NB4 (cell line): ENCODE data around the gene DSE.

Source experiments
- DNase-seq: peaks from one replicate; pipeline ENCODE4 v3.0.0; 2010; ENCODE audit warnings: low read depth
- H3K4me3 ChIP-seq: one replicate; pipeline ENCODE4 v1.5.1; 2011; ENCODE audit warnings: mild to moderate bottlenecking, low read depth, low read length, moderate library complexity
- MAX ChIP-seq: IDR thresholded peaks from 2 replicates; pipeline ENCODE4 v1.6.1; 2011; ENCODE audit warnings: low read depth, low read length
- MYC ChIP-seq: IDR thresholded peaks from 2 replicates; pipeline ENCODE4 v1.6.1; 2011; ENCODE audit warnings: low read depth, low read length
- POLR2A ChIP-seq: IDR thresholded peaks from 2 replicates; pipeline ENCODE4 v1.6.1; 2011; ENCODE audit warnings: mild to moderate bottlenecking; ENCODE audit not compliant: insufficient read length; ENCODE audit errors: extremely low read depth
- TF ChIP-seq, protein P1 (sequence below): IDR thresholded peaks from one replicate; pipeline ENCODE4 v1.5.1; 2012; ENCODE audit warnings: low read depth, low read length

Gene DSE

DNA sequence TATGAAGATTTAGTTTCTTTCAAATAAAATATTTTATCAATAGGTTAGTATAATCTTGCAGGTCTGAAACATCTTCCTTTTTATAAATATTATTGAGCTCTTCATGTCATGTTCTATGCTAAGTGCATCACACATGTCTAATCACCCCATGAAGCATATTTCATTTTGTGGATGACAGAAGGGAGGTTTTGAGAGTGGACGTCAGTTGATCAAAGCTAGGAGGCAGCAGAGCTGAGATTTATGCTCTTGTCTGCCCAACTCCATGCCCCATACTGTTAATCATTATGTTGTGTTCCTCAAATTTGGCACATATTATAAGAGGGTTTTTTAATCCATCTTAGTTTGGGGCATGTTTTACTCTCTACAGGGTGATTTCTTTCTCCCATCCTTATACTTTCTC lies 22.7 kb downstream of the DSE start:
- DNase-seq = peak; percentile 24
- no peak overlapping the region for H3K4me3 ChIP-seq
- TF ChIP-seq POLR2A = no peak
- TF ChIP-seq, protein P1, sequence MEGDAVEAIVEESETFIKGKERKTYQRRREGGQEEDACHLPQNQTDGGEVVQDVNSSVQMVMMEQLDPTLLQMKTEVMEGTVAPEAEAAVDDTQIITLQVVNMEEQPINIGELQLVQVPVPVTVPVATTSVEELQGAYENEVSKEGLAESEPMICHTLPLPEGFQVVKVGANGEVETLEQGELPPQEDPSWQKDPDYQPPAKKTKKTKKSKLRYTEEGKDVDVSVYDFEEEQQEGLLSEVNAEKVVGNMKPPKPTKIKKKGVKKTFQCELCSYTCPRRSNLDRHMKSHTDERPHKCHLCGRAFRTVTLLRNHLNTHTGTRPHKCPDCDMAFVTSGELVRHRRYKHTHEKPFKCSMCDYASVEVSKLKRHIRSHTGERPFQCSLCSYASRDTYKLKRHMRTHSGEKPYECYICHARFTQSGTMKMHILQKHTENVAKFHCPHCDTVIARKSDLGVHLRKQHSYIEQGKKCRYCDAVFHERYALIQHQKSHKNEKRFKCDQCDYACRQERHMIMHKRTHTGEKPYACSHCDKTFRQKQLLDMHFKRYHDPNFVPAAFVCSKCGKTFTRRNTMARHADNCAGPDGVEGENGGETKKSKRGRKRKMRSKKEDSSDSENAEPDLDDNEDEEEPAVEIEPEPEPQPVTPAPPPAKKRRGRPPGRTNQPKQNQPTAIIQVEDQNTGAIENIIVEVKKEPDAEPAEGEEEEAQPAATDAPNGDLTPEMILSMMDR = no peak

- no peak for DNase-seq
- TF ChIP-seq, protein P1 = no peak
- no peak overlapping the region for H3K4me3 ChIP-seq
These were observed 24.9 kb downstream of the DSE start for GRCh38 chr6:116395647-116396046.

DNA sequence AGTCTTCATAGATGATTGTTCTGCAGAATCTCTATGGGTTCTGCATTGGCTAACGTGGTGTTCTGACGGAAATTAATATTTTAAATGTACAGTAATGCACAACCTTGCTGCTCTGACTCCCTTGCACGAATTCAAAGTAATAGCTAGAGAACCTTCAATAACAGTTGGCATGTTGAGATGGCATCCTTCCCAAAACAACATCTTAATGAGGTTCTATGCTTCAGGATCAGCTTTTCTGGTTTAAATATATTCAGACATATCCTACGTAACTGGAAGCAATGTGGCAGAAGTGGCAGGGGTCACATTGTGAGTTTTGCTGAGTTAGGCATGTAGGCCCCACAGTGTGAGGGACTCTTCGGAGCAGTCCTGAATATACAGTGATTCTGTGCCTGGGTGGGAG lies 25.7 kb downstream of the DSE start:
- no peak overlapping the region for H3K4me3 ChIP-seq
- no peak for TF ChIP-seq POLR2A
- TF ChIP-seq, protein P1 = no peak
- no peak for DNase-seq

- H3K4me3 ChIP-seq = no peak overlapping the region
- TF ChIP-seq POLR2A (no peak), MYC (no peak), MAX (no peak)
- TF ChIP-seq, protein P1 = no peak
- no peak for DNase-seq
These were observed 27.2 kb downstream of the DSE start for GRCh38 chr6:116397914-116398313.

DNA sequence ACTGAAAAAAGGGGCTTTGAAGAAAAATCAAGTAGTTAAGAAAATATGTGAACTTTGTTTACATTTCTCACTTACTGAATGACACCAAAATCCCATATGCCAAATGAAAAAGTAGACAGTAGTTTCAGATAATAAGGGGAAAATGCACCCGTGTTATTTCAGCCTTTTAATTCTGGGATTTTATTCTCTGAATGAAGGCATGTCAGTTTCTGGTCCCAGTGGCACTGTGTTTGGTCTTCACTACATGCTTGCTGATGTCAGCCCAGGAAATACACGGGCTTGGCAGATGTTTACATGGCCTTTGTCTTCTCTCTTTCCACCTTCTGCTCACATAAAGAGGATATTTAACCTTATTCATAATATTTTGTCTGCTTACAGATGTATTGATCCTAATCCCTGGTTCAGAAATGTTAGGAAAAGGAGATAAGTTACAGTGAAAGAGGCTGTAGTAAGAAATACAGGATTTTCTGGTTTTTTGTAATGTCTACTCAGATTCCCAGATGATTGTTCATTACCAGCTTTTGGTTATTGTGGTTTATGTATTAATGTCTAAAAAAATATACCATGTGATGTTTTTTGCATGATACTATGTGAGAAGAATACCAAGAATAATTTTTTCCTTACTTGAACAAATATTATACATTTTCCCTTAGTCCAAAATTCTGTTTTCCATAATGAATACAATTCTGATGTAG lies 27.7 kb downstream of the DSE start:
- no peak for TF ChIP-seq POLR2A
- TF ChIP-seq, protein P1 = no peak
- no peak overlapping the region for H3K4me3 ChIP-seq
- no peak for DNase-seq

DNA sequence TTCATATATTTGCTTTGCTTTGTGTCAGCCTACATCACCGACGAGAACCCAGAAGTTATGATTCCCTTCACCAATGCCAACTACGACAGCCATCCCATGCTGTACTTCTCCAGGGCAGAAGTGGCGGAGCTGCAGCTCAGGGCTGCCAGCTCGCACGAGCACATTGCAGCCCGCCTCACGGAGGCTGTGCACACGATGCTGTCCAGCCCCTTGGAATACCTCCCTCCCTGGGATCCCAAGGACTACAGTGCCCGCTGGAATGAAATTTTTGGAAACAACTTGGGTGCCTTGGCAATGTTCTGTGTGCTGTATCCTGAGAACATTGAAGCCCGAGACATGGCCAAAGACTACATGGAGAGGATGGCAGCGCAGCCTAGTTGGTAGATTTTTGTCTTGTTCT lies 28.5 kb downstream of the DSE start:
- TF ChIP-seq POLR2A (no peak), MYC (no peak), MAX (no peak)
- TF ChIP-seq, protein P1 = no peak
- DNase-seq = no peak
- no peak overlapping the region for H3K4me3 ChIP-seq
